SJCRH30 (cell line): ENCODE data around the gene LGI2. TPM values are rescaled to one million over a fixed set of nuclear protein-coding genes. Genes with fewer than 3 reads are reported as not detected.
A peak's percentile ranks its signal among the peaks of the same experiment; 100 is the strongest.
"Not testable (repeated sequence)": the region's sequence is repeated elsewhere in the genome, so short reads cannot be mapped to it uniquely, and the experiment has no call there.

Experiments
- DNase-seq, 2 experiments: peaks; one replicate each; pipeline ENCODE4 v3.0.0-alpha.2; 2015 to 2020
- H3K27ac ChIP-seq: fragments of 250-450 bp; sonication (Bioruptor Pico); 2 replicates; pipeline ENCODE4 v1.5.1; 2020; ENCODE audit warnings: mild to moderate bottlenecking, moderate library complexity
- H3K27me3 ChIP-seq: fragments of 250-450 bp; sonication (Bioruptor Pico); 2 replicates; pipeline ENCODE4 v1.5.1; 2020; ENCODE audit warnings: mild to moderate bottlenecking, moderate library complexity
- H3K36me3 ChIP-seq: fragments of 250-450 bp; sonication (Bioruptor Pico); 2 replicates; pipeline ENCODE4 v1.5.1; 2020; ENCODE audit warnings: mild to moderate bottlenecking, moderate library complexity
- H3K4me1 ChIP-seq: fragments of 250-450 bp; sonication (Bioruptor Pico); 2 replicates; pipeline ENCODE4 v1.5.1; 2020; ENCODE audit warnings: mild to moderate bottlenecking, moderate library complexity
- H3K4me3 ChIP-seq: fragments of 250-450 bp; sonication (Bioruptor Pico); 2 replicates; pipeline ENCODE4 v1.5.1; 2020; ENCODE audit warnings: mild to moderate bottlenecking, moderate library complexity
- H3K9me3 ChIP-seq: fragments of 250-450 bp; sonication (Bioruptor Pico); replicated peaks from 2 replicates; pipeline ENCODE4 v1.5.1; 2020; ENCODE audit warnings: mild to moderate bottlenecking, moderate library complexity
- total RNA-seq: library from RNA; depleted of rRNA; stranded (reverse); fragments of >200 nt; shearing (Covaris generic); gene quantifications from 2 replicates; pipeline ENCODE4 v1.2.3, GENCODE V29; 2014

Gene LGI2
- total RNA-seq, 1 experiment from 2014 or later = 10.8 TPM

DNA sequence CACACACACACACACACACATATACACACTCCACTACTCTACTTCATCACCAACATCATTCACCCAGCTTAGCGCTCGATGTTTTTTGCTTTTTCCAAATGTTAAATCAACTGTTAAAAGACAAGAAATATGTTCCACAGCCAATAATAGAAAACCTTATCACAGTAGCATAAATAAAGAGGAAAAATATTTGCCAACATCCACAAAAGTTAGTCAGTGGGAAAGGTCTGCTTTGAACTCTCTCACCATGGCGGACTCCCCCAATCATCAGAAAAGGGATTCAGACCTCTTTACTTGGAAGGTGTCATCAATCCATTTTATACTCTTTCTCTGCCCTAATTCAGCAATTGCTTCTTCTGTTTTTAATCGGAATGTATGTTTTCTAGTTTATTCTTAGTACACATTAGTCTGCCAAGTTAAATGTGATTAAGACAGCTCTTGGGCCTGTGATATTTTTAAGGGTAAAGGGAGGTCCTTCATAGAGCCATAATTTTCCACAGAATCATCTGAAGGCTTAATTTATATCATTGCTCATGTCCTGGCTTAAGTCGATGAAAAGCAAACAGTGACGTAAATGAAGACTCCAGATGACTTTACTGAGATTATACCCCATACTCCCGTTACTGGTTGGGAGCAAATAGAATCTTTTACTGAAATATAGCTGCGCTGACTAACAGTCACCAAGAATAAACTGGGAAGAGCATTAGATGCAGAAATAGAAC is 29.7 kb upstream of the LGI2 start:
- H3K27ac ChIP-seq = no peak overlapping the region
- no peaks in the 10 kb centered on the region for H3K9me3 ChIP-seq
- DNase-seq = no peak
- H3K27me3 ChIP-seq = no peaks in the 10 kb centered on the region
- H3K4me3 ChIP-seq = no peak overlapping the region
- H3K36me3 ChIP-seq = no peaks in the 10 kb centered on the region
- no peaks in the 10 kb centered on the region for H3K4me1 ChIP-seq

DNA sequence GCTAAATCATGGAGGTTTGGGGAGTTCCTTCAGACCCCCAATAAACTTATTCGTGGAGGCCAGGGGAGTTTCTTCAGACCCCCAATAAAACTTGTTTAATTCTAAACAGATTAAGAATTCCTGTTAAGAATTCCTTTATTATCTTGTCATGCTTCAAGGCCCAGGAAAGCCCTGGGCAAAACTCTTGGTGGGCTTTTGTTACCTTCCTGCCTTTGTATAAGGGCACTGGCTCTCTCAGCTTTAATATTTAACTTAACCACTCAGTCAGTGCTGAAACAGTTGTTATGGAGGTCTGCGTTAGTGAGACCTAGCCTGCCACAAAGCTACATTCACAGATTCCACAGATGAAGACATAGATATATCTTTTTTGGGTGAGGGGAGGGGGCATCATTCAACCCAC is 29.0 kb upstream of the LGI2 start:
- DNase-seq = no peak
- Histone ChIP-seq H3K4me1 (no peaks in the 10 kb centered on the region), H3K27ac (no peak overlapping the region)

DNA sequence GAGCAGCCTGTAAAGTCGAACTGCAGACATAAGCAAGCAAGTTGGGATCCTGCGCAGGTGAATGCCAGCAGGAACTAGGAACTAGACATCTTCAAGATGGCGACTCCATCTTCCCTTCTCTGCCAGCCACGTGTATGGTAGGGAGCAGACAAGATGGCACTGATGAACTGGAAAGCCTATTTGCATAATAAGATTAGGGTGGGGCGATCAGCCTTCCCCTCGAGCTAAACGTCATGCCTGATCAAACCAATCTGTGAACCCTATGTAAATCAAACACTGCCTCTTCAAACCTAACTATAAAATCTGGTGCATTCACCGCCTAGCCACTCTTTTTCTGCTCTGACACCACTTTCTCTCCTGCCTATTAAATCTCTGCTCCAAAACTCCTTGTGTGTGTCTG is 28.1 kb upstream of the LGI2 start:
- Histone ChIP-seq H3K9me3 (no peaks in the 10 kb centered on the region), H3K4me1 (no peaks in the 10 kb centered on the region), H3K27ac (no peak overlapping the region), H3K36me3 (no peaks in the 10 kb centered on the region), H3K27me3 (peaks cover 1% of the 10 kb centered on the region; the same call in 1 of the 2 replicates), H3K4me3 (no peak overlapping the region)
- DNase-seq = no peak

More for the DNA sequence above, 29.0 kb upstream of the LGI2 start:
- H3K9me3 ChIP-seq = no peaks in the 10 kb centered on the region
- no peak overlapping the region for H3K4me3 ChIP-seq
- no peaks in the 10 kb centered on the region for H3K36me3 ChIP-seq
- no peaks in the 10 kb centered on the region for H3K27me3 ChIP-seq

GRCh38 chr4:25057299-25057698 is 26.6 kb upstream of the LGI2 start:
- H3K4me1 ChIP-seq = no peaks in the 10 kb centered on the region
- H3K4me3 ChIP-seq = no peak overlapping the region
- no peak overlapping the region for H3K27ac ChIP-seq
- no peaks in the 10 kb centered on the region for H3K36me3 ChIP-seq
- DNase-seq = no peak
- H3K27me3 ChIP-seq = peaks cover 6% of the 10 kb centered on the region; the same call in 1 of the 2 replicates
- no peaks in the 10 kb centered on the region for H3K9me3 ChIP-seq

DNA sequence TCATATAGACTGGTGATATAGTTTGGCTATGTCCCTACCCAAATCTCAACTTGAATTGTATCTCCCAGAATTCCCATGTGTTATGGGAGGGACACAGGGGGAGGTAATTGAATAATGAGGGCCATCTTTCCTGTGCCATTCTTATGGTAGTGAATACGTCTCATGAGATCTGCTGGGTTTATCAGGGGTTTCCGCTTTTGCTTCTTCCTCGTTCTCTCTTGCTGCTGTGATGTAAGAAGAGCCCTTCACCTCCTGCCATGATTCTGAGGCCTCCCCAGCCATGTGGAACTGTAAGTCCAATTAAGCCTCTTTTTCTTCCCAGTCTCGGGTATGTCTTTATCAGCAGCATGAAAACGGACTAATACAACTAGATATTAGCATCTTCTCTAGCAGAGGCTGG is 21.3 kb upstream of the LGI2 start:
- not testable (repeated sequence) for H3K27ac ChIP-seq, H3K36me3 ChIP-seq, H3K27me3 ChIP-seq, DNase-seq, H3K4me1 ChIP-seq, H3K4me3 ChIP-seq, H3K9me3 ChIP-seq

DNA sequence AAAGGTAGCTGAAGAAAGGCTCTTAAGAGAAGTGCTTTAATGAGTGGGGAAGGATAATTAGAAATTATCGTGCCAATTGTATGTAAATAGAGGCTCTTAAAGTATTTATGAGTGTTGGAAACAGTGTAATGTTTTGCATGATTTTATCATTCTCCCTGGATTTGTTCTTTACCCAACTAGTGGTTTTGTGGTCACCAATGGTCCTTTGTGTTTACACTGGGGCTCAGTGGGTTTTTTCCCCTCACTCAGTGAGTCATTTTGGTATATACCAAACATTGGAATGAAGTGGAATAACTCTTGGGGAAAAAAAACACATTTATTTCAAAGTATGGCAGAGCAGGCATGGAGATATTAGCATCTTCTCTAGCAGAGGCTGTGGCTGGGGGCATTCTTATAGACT is 20.8 kb upstream of the LGI2 start:
- DNase-seq = peak in 1 of 2 experiments; percentile 28
- H3K27me3 ChIP-seq = peaks cover 6% of the 10 kb centered on the region; the same call in 1 of the 2 replicates
- no peaks in the 10 kb centered on the region for H3K36me3 ChIP-seq
- H3K9me3 ChIP-seq = peaks cover 9% of the 10 kb centered on the region
- H3K4me3 ChIP-seq = no peak overlapping the region
- no peak overlapping the region for H3K27ac ChIP-seq
- no peaks in the 10 kb centered on the region for H3K4me1 ChIP-seq

DNA sequence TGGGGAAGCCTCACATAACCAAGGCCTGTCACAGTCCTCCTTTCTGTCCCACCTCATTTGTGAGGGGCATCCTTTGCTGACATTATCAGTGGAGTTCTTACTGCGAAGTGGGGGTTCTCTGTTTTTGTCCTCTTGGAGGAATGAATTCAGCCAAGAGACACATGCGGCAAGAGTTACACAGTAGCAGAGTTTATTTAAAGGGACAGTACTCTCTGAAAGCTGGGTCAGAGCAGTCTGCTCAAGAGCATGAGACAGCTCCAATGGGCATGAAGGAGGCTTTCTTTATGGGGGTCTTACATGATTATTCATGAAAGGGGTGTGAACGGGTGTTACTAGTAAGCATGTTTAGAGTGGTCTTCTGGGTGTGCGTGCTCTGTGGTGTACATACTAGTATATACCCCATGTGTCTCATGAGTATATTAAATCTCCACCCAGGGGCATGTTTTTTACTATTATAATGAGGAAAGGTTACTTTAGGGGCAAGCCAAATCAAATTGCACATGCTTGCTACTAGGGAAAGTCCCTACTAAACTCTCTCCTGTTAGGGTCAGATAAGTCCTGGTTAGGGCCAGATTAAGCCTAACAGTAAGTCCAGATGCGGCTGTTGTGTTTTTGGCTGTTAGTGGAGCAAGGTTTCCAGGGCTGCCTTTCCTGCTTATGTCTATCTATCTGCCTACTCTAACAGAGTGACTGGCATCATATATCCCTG is 19.8 kb upstream of the LGI2 start:
- Histone ChIP-seq H3K4me1 (no peaks in the 10 kb centered on the region), H3K9me3 (peaks cover 9% of the 10 kb centered on the region), H3K4me3 (no peak overlapping the region), H3K27me3 (peaks cover 6% of the 10 kb centered on the region; the same call in 1 of the 2 replicates), H3K36me3 (no peaks in the 10 kb centered on the region), H3K27ac (no peak overlapping the region)
- DNase-seq = no peak

GRCh38 chr4:25043548-25043947 is 12.8 kb upstream of the LGI2 start:
- no peaks in the 10 kb centered on the region for H3K36me3 ChIP-seq
- H3K27ac ChIP-seq = no peak overlapping the region
- H3K4me1 ChIP-seq = no peaks in the 10 kb centered on the region
- H3K9me3 ChIP-seq = no peaks in the 10 kb centered on the region
- peaks cover 12% of the 10 kb centered on the region; the same call in 1 of the 2 replicates for H3K27me3 ChIP-seq
- DNase-seq = no peak
- no peak overlapping the region for H3K4me3 ChIP-seq

- no peaks in the 10 kb centered on the region for H3K36me3 ChIP-seq
Observed at GRCh38 chr4:25033526-25033925, 2.8 kb upstream of the LGI2 start.

DNA sequence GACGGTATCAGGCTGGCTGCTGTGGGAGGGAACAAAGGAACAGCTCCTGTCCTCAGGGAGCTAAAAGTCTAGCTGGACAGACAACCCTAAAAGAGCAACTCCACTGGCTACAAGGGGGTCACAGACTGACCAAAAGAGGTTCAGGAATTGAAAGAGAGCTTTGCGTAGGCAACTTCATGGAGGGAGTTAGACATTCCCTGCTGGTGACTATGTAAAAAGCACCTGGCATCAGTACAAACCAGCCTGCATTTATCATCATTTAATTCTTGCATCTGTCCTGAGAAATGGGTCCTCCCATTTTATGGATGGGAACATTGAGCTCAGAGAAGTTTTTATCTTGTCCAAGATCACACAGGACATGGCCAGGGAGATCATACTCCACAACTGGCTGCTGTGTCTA is 1.4 kb upstream of the LGI2 start:
- peaks cover 2% of the 10 kb centered on the region; the same call in 1 of the 2 replicates for H3K36me3 ChIP-seq
- no peak for DNase-seq
- peaks cover 24% of the 10 kb centered on the region for H3K4me1 ChIP-seq
- no peak overlapping the region for H3K27ac ChIP-seq
- H3K9me3 ChIP-seq = no peaks in the 10 kb centered on the region
- no peak overlapping the region for H3K4me3 ChIP-seq
- H3K27me3 ChIP-seq = no peaks in the 10 kb centered on the region; the same call in 1 of the 2 replicates

More at GRCh38 chr4:25033526-25033925, 2.8 kb upstream of the LGI2 start:
- H3K27ac ChIP-seq = no peak overlapping the region
- H3K4me3 ChIP-seq = no peak overlapping the region
- DNase-seq = no peak
- no peaks in the 10 kb centered on the region for H3K9me3 ChIP-seq
- peaks cover 5% of the 10 kb centered on the region; the same call in 1 of the 2 replicates for H3K27me3 ChIP-seq
- H3K4me1 ChIP-seq = peaks cover 20% of the 10 kb centered on the region

DNA sequence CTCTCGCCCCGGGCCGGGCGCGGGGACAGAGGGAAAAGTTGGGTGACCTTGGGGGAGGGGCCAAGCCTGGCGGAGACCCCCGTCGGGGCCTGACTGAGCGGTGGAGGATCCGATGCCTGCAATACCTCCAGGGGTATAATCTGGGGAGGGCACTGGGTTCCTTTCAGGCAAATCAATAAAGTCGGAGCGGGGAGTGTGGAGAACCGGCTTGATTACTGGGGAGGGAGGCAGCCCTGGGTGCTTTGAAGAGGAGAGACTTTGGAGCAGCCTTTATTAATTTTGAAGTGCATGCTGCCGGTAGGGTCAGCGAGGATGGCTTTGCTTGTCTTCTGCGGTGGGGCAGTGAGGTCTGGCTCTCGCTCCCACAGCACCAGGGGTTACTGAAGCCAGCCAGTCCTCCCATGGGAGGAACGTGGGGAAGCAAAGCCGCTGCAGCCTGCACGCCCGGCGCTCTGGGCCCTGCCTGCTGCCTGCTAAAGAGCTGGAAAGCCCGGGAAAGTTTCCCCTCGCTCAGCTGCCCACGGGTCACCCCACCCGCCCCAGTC is 403 bp upstream of the LGI2 start:
- Histone ChIP-seq H3K9me3 (no peaks in the 10 kb centered on the region), H3K27me3 (no peaks in the 10 kb centered on the region; the same call in 1 of the 2 replicates), H3K27ac (peak overlapping the region; percentile 56), H3K36me3 (peaks cover 2% of the 10 kb centered on the region; the same call in 1 of the 2 replicates), H3K4me3 (peak overlapping the region; percentile 75), H3K4me1 (peaks cover 24% of the 10 kb centered on the region)
- peak; percentile 75 to 82 for DNase-seq

DNA sequence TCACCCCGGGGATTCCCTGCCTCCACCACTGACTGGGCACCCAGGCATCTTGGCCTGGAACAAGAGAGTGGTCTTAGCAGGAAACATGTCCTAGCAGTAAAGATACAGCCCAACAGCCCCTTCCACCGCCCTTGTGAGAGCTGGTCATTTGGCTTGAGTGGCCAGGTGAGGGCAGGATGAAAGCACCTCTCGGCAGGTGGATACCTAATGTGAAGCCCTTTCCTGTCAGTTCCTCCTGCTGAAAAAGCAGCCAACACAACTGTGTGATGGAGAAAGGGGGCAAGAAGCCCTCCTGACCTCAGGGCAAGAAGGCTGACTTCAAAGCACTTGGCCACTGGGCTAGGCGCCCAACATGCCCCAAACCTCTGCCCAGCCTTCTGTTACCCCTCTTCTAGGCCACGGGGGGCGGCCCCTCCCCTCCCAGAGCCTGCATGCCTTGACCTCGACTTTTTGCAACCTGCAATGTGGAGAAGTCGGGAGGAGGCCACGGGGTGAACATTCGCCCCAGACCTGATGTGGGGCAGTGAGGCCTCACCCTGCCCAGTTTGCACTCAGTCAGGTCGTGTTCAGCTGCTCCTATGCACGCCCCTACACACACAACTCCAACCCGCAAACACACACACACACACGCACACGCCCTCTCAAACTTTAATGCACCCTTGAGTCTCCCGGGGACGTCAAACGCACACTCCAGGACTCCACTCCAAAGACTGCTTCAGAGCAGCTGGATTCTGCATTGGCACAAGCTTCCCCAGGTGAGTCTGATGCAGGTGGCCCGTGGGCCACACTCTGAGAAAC is 1.1 kb downstream of the LGI2 start:
- Histone ChIP-seq H3K4me1 (peaks cover 24% of the 10 kb centered on the region), H3K4me3 (peak overlapping the region; percentile 75), H3K9me3 (no peaks in the 10 kb centered on the region), H3K27me3 (no peaks in the 10 kb centered on the region; the same call in 1 of the 2 replicates), H3K27ac (peak overlapping the region; percentile 9; the same call in 1 of the 2 replicates), H3K36me3 (peaks cover 5% of the 10 kb centered on the region; the same call in 1 of the 2 replicates)
- no peak for DNase-seq

DNA sequence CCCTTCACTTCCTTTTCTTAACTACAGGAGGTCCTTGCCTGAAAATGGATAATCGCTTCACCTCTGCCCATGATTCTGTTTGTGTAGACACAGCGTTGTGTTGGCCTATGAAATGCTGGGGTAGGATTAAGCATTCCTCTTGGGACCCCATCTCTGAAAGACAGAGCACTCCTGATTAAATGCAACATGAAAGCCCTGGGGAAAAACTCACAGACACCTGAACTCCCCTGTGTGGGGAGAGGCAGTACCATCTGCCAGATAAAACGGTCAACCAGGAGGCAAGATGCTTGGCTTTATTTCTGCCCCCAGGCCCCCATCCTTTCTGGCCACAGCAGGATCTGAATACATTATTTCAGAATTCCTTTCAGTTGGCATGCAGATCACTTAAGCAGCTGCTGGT is 1.9 kb downstream of the LGI2 start:
- DNase-seq = peak; percentile 35 to 44
- Histone ChIP-seq H3K27me3 (no peaks in the 10 kb centered on the region; the same call in 1 of the 2 replicates), H3K27ac (no peak overlapping the region; the same call in 1 of the 2 replicates), H3K4me3 (no peak overlapping the region), H3K9me3 (no peaks in the 10 kb centered on the region), H3K4me1 (peaks cover 24% of the 10 kb centered on the region), H3K36me3 (peaks cover 10% of the 10 kb centered on the region)

DNA sequence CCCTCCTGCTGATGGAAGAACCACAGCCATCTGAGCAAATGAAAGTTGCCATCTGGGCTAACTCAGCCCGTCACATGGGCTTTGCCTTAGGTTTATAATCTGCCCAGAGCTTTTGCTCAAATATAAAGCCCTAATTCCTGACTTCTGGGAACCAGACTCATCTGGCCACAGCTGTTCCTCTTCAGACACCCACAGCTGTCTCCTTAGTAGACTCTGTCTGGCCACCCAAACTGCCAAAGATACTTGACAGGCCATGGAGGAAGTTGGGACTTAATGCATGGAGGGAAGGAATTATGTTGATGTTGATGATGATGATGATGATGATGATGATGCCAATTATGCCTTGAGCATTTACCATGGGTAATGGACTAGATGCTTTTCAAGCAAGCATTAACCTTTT is 8.0 kb downstream of the LGI2 start:
- H3K4me1 ChIP-seq = peaks cover 35% of the 10 kb centered on the region
- H3K27me3 ChIP-seq = no peaks in the 10 kb centered on the region
- H3K27ac ChIP-seq = peak overlapping the region; percentile 57
- peaks cover 16% of the 10 kb centered on the region for H3K36me3 ChIP-seq
- H3K9me3 ChIP-seq = no peaks in the 10 kb centered on the region
- DNase-seq = peak; percentile 81 to 90
- H3K4me3 ChIP-seq = no peak overlapping the region
